A673 (cell line): ENCODE results near the gene ELP4. TPM values are rescaled to one million over a fixed set of nuclear protein-coding genes. Genes with fewer than 3 reads are reported as not detected.

Experiments
- Bru-seq: library from RNA; stranded (reverse); fragments of 400-500 nt; gene quantifications from one replicate; lab custom pipeline; 2021; lab: Mats Ljungman, UMichigan
- BruChase-seq, 2 experiments: library from RNA; stranded (reverse); fragments of 400-500 nt; gene quantifications; one replicate each; lab custom pipeline; 2021; lab: Mats Ljungman, UMichigan
- BruUV-seq: library from RNA; stranded (reverse); fragments of 400-500 nt; replicated peaks from 2 replicates; lab custom pipeline; 2021; lab: Mats Ljungman, UMichigan
- CTCF ChIA-PET: fragments of 300-600 bp; sonication (Branson Sonifier 250); formaldehyde crosslinking; loops from one replicate; lab custom pipeline; 2022; ENCODE audit warnings: antibody characterized with exemption; lab: Charles Lee
- POLR2A ChIA-PET: fragments of 300-600 bp; sonication (Branson Sonifier 250); formaldehyde crosslinking; loops from one replicate; lab custom pipeline; 2022; ENCODE audit warnings: antibody characterized with exemption; ENCODE audit not compliant: low non-redundant PET; lab: Charles Lee
- DNase-seq: peaks from one replicate; pipeline ENCODE4 v3.0.0-alpha.2; 2015; ENCODE audit warnings: low spot score
- H3K27ac ChIP-seq: fragments of 200-600 bp; sonication (generic); 2 replicates; pipeline ENCODE4 v1.5.1; 2016; ENCODE audit warnings: mixed run types, low read depth, mild to moderate bottlenecking, mixed read lengths, antibody characterized with exemption, low read length; ENCODE audit not compliant: poor library complexity, severe bottlenecking
- H3K27me3 ChIP-seq: fragments of 200-600 bp; sonication (generic); replicated peaks from 2 replicates; pipeline ENCODE4 v1.6.1; 2017; ENCODE audit warnings: mixed run types, low read depth, mild to moderate bottlenecking, mixed read lengths, antibody characterized with exemption, low read length; ENCODE audit not compliant: insufficient read depth, poor library complexity
- H3K36me3 ChIP-seq: fragments of 200-600 bp; sonication (generic); 2 replicates; pipeline ENCODE4 v1.6.1; 2016; ENCODE audit warnings: mixed run types, mild to moderate bottlenecking, mixed read lengths, antibody characterized with exemption, low read length; ENCODE audit not compliant: insufficient read depth, poor library complexity, severe bottlenecking
- H3K4me1 ChIP-seq: fragments of 200-600 bp; sonication (generic); 2 replicates; pipeline ENCODE4 v1.6.1; 2017; ENCODE audit warnings: mixed run types, mild to moderate bottlenecking, mixed read lengths, antibody characterized with exemption, low read length; ENCODE audit not compliant: insufficient read depth, poor library complexity, severe bottlenecking
- H3K4me3 ChIP-seq: fragments of 200-600 bp; sonication (generic); 2 replicates; pipeline ENCODE4 v1.5.1; 2016; ENCODE audit warnings: low read depth, mixed run types, mild to moderate bottlenecking, mixed read lengths, low read length; ENCODE audit not compliant: poor library complexity, severe bottlenecking
- H3K9me3 ChIP-seq: fragments of 200-600 bp; sonication (generic); 2 replicates; pipeline ENCODE4 v1.6.1; 2016; ENCODE audit warnings: mixed run types, low read depth, mild to moderate bottlenecking, mixed read lengths, antibody characterized with exemption, low read length; ENCODE audit not compliant: poor library complexity, severe bottlenecking
- CTCF ChIP-seq: fragments of 300-800, 200-600 bp; sonication (generic); conservative IDR thresholded peaks from 2 replicates; pipeline ENCODE4 v1.5.1; 2017; ENCODE audit warnings: low read depth, mild to moderate bottlenecking, antibody characterized with exemption, low read length, moderate library complexity, mixed read lengths
- EZH2 ChIP-seq: fragments of 200-600 bp; sonication (generic); IDR thresholded peaks from 2 replicates; pipeline ENCODE4 v1.6.1; 2017; ENCODE audit warnings: borderline replicate concordance, low read depth, mild to moderate bottlenecking, mixed read lengths, antibody characterized with exemption, low read length; ENCODE audit not compliant: poor library complexity, severe bottlenecking
- intact Hi-C: fragments of 100-400 bp; cut with micrococcal nuclease; formaldehyde crosslinking; loops from one replicate; pipeline ENCODE4 v1.10.0; 2022; ENCODE audit not compliant: unreplicated experiment
- long read RNA-seq: library from polyadenylated mRNA; stranded (forward); transcript quantifications from one replicate; pipeline ENCODE4 v2.0.0, GENCODE V29; 2022
- total RNA-seq: library from RNA; stranded (reverse); gene quantifications from 2 replicates; pipeline ENCODE4 v1.2.3, GENCODE V29; 2021

ELP4 gene
- total RNA-seq (49.4 and 49.7 TPM in 2 replicates), Bru-seq, nascent RNA (percentile 87 among the genes with signal in this experiment), BruChase-seq, experiment 1, labeled RNA remaining after a 2-hour chase (percentile 77 among the genes with signal in this experiment), BruChase-seq, experiment 2, labeled RNA remaining after a 6-hour chase (percentile 74 among the genes with signal in this experiment)
- long read RNA-seq, full-length matches to known transcripts = 84 of 99 reads
- long read RNA-seq, partial matches to known transcripts = 0 of 99 reads
- long read RNA-seq, other reads (novel, unspliced or antisense) = 15 of 99 reads

GRCh38 chr11:31509429-31510345, at the start of gene ELP4, which contains the start of gene IMMP1L:
Gene ELP4, plus strand, starts transcription at chr11:31509767. Its CDS starts 18 bp downstream, at chr11:31509785.
Gene IMMP1L, minus strand, starts transcription at chr11:31509622. Its CDS starts 46,346 bp downstream, at chr11:31463276.
- Histone ChIP-seq H3K9me3 (no peaks in the 10 kb centered on the region), H3K27ac (peak within 1 kb of the TSS; percentile 82), H3K4me3 (peak within 1 kb of the TSS; percentile 61), H3K4me1 (peaks cover 24% of the 10 kb centered on the region), H3K36me3 (peaks cover 6% of the 10 kb centered on the region), H3K27me3 (no peaks in the 10 kb centered on the region)
- intact Hi-C loops = loop anchor here (2.0 kb wide), 1 partner anchor 301 kb away; the partner anchor contains the start of gene PAX6
- ChIA-PET CTCF (no interaction called here), POLR2A (no interaction called here)
- peak; percentile 100 for DNase-seq
- TF ChIP-seq CTCF (no peak), EZH2 (no peak)
- BruUV-seq = no TSS peak

GRCh38 chr11:31464436-31464835, 45.1 kb upstream of the ELP4 start:
- peaks cover 8% of the 10 kb centered on the region for H3K36me3 ChIP-seq
- ChIA-PET CTCF (no interaction called here), POLR2A (no interaction called here)
- DNase-seq = no peak
- no TSS peak for BruUV-seq
- intact Hi-C loops = no loop called here
- peaks cover 39% of the 10 kb centered on the region for H3K9me3 ChIP-seq
- TF ChIP-seq CTCF (no peak), EZH2 (no peak)
- no peak overlapping the region for H3K4me3 ChIP-seq
- no peak overlapping the region for H3K27ac ChIP-seq
- H3K27me3 ChIP-seq = no peaks in the 10 kb centered on the region
- no peaks in the 10 kb centered on the region for H3K4me1 ChIP-seq

GRCh38 chr11:31474083-31474482, 35.5 kb upstream of the ELP4 start:
- no peak for TF ChIP-seq CTCF
- no peak for TF ChIP-seq EZH2
- no peaks in the 10 kb centered on the region for H3K27me3 ChIP-seq
- DNase-seq = no peak
- H3K27ac ChIP-seq = no peak overlapping the region
- no peak overlapping the region for H3K4me3 ChIP-seq
- no TSS peak for BruUV-seq
- peaks cover 12% of the 10 kb centered on the region for H3K4me1 ChIP-seq
- no peaks in the 10 kb centered on the region for H3K9me3 ChIP-seq
- H3K36me3 ChIP-seq = no peaks in the 10 kb centered on the region
- ChIA-PET POLR2A (no interaction called here), CTCF (no interaction called here)
- intact Hi-C loops = loop anchor here (10.0 kb wide), 1 partner anchor 369 kb away; no protein-coding TSS in a partner anchor
